IPS DF 19.7 (cell line): Measurements from ENCODE around the gene FBXL22.
"Not testable (repeated sequence)": the region's sequence is repeated elsewhere in the genome, so short reads cannot be mapped to it uniquely, and the experiment has no call there.

Experiments
- DNase-seq: peaks from one replicate; pipeline ENCODE4 v3.0.0-alpha.2; 2013; ENCODE audit warnings: low read depth, low spot score

Gene FBXL22

GRCh38 chr15:63611177-63611576 is 14.0 kb downstream of the FBXL22 start:
- DNase-seq: no peak

DNA sequence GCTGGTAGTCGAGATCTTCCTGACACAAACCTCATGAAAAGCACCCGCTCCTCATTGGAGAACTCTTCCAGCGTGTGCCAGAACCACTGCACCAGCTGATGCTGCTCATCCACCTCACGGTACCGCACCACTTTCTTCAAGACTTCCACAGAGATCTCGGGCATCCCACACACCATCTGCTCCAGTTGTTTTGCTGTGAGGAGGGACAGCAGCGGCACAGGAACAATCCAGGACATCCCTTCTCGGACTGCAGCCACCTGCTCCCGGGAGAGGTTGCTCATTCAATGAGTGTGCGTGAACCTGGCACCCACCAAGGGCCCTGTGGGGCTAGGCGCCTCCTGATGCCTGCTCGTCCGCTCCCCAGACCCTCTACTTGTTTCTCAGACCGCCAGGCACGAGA is 15.1 kb downstream of the FBXL22 start:
- no peak for DNase-seq

DNA sequence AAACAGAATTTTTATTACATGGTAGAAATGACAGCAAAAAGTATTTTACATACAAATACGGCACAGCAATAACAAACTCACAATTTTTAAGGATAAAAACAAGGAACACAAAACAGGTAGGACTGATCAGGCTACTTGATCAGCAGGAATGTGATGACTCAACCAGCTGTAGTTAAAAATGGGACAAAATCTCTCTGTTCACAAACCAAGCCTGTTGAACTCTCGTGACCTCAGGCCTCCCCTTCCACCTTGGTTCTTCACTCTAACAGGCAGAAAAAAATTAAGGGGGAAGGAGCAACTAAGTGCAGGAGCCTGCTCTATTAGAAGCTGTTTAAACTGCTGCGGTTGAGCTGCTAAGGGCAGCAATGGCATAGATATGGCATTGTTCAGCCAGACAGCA is 18.7 kb downstream of the FBXL22 start:
- no peak for DNase-seq

- not testable (repeated sequence) for DNase-seq
Measured at GRCh38 chr15:63617147-63617546, 20.0 kb downstream of the FBXL22 start.

DNA sequence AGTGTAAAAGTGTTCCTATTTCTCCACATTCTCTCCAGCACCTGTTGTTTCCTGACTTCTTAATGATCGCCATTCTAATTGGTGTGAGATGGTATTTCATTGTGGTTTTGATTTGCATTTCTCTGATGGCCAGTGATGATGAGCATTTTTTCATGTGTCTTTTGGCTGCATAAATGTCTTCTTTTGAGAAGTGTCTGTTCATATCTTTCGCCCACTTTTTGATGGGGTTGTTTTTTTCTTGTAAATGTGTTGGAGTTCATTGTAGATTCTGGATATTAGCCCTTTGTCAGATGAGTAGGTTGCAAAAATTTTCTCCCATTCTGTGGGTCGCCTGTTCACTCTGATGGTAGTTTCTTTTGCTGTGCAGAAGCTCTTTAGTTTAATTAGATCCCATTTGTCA is 20.4 kb downstream of the FBXL22 start:
- DNase-seq: not testable (repeated sequence)

DNA sequence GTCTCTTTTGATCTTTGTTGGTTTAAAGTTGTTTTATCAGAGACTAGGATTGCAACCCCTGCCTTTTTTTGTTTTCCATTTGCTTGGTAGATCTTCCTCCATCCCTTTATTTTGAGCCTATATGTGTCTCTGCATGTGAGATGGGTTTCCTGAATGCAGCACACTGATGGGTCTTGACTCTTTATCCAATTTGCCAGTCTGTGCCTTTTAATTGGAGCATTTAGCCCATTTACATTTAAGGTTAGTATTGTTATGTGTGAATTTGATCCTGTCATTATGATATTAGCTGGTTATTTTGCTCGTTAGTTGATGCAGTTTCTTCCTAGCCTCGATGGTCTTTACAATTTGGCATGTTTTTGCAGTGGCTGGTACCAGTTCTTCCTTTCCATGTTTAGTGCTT is 23.6 kb downstream of the FBXL22 start:
- DNase-seq: not testable (repeated sequence)

- no peak for DNase-seq
Measured at GRCh38 chr15:63623232-63623969, 26.2 kb downstream of the FBXL22 start.

DNA sequence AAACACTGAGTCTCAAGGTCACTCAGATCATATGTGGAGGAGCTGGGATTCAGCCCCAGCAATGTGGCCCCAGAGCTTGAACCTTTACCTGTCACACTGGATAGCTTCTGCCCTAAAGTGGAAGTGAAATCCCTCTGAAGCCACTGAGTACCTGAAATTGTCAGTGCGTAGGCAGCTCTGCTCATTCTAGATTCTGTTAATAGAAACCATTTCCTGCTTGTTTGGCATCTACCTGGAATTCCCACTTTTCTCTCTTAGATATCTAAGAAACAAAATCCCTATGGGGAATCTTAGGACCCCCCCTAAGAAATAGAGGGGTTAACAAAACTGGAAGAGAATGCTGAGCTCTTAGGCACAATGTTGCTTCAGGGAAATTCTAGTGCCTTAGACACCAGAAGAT is 29.8 kb downstream of the FBXL22 start:
- DNase-seq: no peak

- no peak for DNase-seq
Measured at GRCh38 chr15:63628123-63628822, 31.1 kb downstream of the FBXL22 start.

DNA sequence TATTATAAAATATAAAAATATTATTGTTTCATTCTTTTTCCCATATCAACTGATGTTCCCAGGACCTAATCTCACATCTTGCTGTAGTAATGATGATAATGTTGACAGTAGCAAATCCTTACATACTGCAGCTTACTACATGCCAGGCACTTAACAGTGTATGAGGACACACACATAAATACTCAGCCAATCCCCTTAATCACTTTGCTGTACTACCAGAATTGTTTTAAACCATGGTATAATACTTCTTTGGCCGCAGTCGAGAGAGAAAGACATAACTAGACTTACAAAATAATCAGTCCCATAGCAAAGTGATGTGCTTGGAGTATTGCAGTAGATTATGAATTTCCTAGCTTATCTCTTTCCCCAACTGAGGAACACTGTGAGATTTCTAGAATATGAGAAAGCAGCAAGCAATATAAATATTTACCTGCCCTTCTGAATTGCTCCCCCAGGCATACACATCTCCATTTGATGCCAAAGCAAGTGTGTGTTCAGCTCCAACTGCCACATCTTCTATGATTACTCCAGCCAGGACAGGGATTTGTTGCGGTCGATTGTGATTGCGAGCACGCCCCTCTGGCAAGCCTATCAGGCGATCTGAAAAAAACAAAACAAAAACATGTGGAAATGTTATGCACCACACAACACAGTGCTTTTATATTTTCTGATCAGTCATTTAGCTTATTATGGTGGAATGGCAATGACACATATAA is 33.0 kb downstream of the FBXL22 start:
- DNase-seq: no peak

DNA sequence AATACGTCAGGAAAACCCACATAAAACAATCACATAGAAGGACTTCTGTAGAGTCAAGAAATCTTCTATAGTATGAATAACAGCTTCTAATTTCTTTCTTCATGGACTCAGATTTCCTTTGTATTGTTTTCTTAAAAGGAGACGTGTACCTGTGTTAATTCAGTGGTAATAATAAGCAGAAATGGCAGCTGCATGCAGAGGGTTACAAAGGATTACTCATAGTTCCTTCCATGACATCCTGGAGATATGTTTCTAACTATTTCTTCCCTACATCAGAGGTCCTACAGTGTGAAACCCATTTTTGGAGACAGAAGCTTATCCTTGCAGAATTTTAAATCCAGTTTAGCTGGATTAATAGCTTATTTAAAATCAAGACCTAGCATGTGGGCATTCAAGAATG is 36.1 kb downstream of the FBXL22 start:
- no peak for DNase-seq

- no peak for DNase-seq
Measured at GRCh38 chr15:63634154-63634553, 37.0 kb downstream of the FBXL22 start.

DNA sequence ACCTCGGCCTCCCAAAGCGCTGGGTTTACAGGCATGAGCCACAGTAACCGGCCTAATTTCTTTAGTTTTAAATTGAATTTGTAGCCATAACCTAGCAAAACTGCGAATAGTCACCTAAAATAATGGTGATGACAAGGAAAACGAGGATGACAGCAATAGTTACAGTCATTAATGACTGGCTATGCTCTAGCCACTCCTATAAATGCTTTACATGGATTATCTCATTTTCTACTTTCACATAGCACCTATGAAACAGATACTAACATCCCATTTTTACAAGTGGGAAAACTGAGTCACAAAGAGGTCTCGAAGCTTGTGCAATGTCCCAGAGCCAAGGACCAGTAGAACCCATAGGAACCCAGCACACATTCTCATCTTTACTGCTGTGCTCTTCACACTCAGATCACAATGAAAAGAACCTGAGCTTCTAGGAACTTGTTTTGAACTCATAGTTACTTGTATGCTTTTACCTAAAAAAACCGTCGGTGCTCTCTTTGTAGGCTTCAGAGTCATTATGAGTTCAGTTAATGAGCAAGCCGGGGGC is 39.4 kb downstream of the FBXL22 start:
- DNase-seq: no peak

- no peak for DNase-seq
Measured at GRCh38 chr15:63638839-63639238, 41.7 kb downstream of the FBXL22 start.

DNA sequence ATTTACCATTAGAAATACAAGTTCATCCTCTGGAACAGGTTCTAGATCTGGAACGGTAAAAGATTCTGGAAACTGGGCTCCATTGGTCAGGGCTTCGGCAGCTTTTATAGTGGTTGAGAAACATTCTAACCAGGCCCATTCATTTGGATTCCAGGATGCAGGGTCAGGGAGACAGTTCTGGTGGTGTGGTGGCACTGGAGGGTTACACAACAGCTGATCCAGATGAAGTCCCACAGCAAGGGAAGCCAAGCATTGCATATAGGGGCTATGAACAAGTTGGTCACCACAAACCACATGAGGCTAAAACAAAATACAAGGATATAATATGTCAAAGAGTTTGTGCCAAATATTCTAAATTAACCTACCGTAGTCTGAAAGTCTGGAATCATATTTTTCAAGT is 43.0 kb downstream of the FBXL22 start:
- no peak for DNase-seq
